Gastroesophageal sphincter (tissue), 4 donors: ENCODE results near the gene CLCNKA. TPM values are rescaled to one million over a fixed set of nuclear protein-coding genes. Genes with fewer than 3 reads are reported as not detected.

ENCODE experiments used
- ATAC-seq: fragments of 150-250 bp; one replicate; pipeline ENCODE4 v1.9.1; 2016; ENCODE audit warnings: mild to moderate bottlenecking, moderate library complexity
- H3K27ac ChIP-seq, 4 donors: fragments of 200-600 bp; sonication (generic) in 3 of 4; 1 replicate in 3 of 4; 2 replicates in 1 of 4; pipeline ENCODE4 v1.5.1; 2016 to 2019
- H3K27me3 ChIP-seq: fragments of 200-600 bp; sonication (generic); one replicate; pipeline ENCODE4 v1.5.1; 2019
- H3K36me3 ChIP-seq, 2 donors: fragments of 200-600 bp; sonication (generic); one replicate each; pipeline ENCODE4 v1.5.1; 2019; ENCODE audit warnings: control low read depth in 1 of 2
- H3K4me1 ChIP-seq, 3 donors: fragments of 200-600 bp; sonication (generic); 1 replicate in 2 of 3; 2 replicates in 1 of 3; pipeline ENCODE4 v1.5.1; 2016 to 2019; ENCODE audit warnings: control low read depth in 2 of 3
- H3K4me3 ChIP-seq, 2 donors: fragments of 200-600 bp; sonication (generic); one replicate each; pipeline ENCODE4 v1.5.1; 2019; ENCODE audit warnings: mild to moderate bottlenecking in 1 of 2, moderate library complexity in 1 of 2
- H3K9me3 ChIP-seq, 3 donors: fragments of 200-600 bp; sonication (generic); one replicate each; pipeline ENCODE4 v1.5.1; 2017 to 2019; ENCODE audit warnings: control low read depth in 2 of 3
- EP300 ChIP-seq: sonication (generic); formaldehyde crosslinking; IDR thresholded peaks from one replicate; pipeline ENCODE4 v1.6.1; 2017; ENCODE audit warnings: antibody characterized with exemption, mild to moderate bottlenecking
- POLR2A ChIP-seq, 2 donors: fragments of 450-650 bp; IDR thresholded peaks; one replicate each; pipeline ENCODE4 v1.6.1; 2017; ENCODE audit warnings: antibody characterized with exemption in 2 of 2, mild to moderate bottlenecking in 2 of 2, moderate library complexity in 1 of 2
- POLR2AphosphoS5 ChIP-seq: sonication (generic); formaldehyde crosslinking; IDR thresholded peaks from one replicate; pipeline ENCODE4 v1.6.1; 2017; ENCODE audit warnings: antibody characterized with exemption
- WGBS, 2 donors: methylation state at CpG; one replicate each; pipeline ENCODE4 v1.1.5; 2018; ENCODE audit warnings: low coverage in 1 of 2; 5-methylcytosine and 5-hydroxymethylcytosine counted together
- total RNA-seq, 4 donors: library from RNA; depleted of rRNA; stranded (reverse); fragments of >200 nt; gene quantifications; one replicate each; pipeline ENCODE4 v1.1.0, GENCODE V29; 2016
- TF ChIP-seq, protein P1 (sequence below), 4 experiments: fragments of 200-600 bp in 2 of 4; fragments of 450-650 bp in 2 of 4; sonication (generic) in 1 of 4; IDR thresholded peaks; one replicate each; pipeline ENCODE4 v1.5.1; 2017 to 2019; ENCODE audit warnings: antibody characterized with exemption in 4 of 4, mild to moderate bottlenecking in 2 of 4, moderate library complexity in 2 of 4

The CLCNKA gene
- total RNA-seq, 4 donors from 2014 or later = 0.08 to 3.0 (median 0.20) TPM; not detected in 1

DNA sequence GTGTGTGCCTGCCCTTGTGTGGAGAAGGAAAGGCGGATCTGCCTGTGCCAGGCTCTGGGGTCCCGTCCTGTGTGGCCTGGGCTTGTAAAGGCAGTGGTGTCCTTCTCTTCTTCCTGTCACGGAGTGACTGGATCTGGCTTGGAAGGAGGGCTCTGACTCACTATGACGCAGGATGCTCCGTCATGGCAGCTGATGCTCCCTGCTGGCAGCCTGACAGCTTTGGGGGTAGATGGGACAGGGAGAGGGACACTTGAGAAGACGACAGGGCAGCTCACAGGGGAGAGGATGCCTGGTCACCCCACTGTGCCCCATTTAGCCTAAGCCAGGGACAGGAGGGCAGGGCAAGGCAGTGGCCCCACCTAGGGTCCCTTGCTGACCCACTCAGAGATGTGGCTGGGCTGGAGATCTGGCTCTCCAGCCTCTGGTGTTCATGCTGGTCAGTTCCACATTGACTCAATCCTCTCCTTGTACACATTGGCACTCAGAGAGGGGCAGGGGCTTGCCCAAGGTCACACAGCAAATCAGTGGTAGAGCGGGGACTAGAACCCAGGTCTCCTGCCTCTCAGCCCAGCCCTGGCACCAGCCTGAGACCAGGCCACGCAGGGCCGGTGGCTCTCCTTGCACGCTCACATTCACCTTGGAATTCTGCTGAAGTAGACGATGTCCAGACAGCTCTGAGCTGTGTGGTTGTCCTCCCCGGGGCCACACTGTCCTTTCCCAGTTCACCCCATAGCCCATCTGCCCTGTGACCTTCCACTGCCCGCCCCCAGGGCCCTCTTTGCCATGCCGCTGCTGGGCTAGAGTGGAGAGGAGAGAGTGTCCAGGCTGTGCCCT lies 54.4 kb downstream of the CLCNKA start:
- TF ChIP-seq, protein P1, sequence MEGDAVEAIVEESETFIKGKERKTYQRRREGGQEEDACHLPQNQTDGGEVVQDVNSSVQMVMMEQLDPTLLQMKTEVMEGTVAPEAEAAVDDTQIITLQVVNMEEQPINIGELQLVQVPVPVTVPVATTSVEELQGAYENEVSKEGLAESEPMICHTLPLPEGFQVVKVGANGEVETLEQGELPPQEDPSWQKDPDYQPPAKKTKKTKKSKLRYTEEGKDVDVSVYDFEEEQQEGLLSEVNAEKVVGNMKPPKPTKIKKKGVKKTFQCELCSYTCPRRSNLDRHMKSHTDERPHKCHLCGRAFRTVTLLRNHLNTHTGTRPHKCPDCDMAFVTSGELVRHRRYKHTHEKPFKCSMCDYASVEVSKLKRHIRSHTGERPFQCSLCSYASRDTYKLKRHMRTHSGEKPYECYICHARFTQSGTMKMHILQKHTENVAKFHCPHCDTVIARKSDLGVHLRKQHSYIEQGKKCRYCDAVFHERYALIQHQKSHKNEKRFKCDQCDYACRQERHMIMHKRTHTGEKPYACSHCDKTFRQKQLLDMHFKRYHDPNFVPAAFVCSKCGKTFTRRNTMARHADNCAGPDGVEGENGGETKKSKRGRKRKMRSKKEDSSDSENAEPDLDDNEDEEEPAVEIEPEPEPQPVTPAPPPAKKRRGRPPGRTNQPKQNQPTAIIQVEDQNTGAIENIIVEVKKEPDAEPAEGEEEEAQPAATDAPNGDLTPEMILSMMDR (IDR thresholded peaks at IDR 0.05) = no peak
- TF ChIP-seq POLR2AphosphoS5 (no peak), POLR2A (IDR thresholded peaks at IDR 0.05) (no peak), EP300 (no peak)
- Histone ChIP-seq H3K9me3 (no peaks in the 10 kb centered on the region), H3K4me3 (no peak overlapping the region), H3K4me1 (peaks cover 0 to 46% (median 13%) of the 10 kb centered on the region in 3 donors), H3K27ac (no peak overlapping the region), H3K27me3 (peaks cover 9% of the 10 kb centered on the region), H3K36me3 (no peaks in the 10 kb centered on the region)
- ATAC-seq = no peak
- WGBS, 2 donors = 36 to 40% methylated on average over 1 to 3 of the region's 14 CpGs

DNA sequence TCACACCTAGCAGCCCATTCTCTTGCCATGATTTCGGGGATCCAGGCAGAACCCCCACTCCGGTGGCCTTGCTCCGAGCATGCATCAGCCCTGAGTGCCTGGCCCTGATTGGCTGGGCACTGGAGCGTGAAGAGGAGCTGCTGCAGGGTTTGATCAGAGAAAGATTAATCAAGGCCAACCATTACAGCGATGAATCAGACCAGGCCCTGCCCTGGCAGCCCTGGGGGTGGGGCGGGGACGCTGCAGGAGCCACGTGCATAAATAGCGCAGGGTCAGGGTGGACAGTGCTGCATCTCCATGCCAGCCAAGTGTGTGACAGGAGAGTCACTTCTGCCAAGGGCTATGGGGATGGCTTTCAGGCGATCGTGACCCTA lies 55.0 kb downstream of the CLCNKA start:
- TF ChIP-seq EP300 = no peak
- no peak for TF ChIP-seq POLR2A (IDR thresholded peaks at IDR 0.05)
- TF ChIP-seq, protein P1 (IDR thresholded peaks at IDR 0.05) = no peak
- no peak for TF ChIP-seq POLR2AphosphoS5
- 91% methylated on average over 5 of the region's 11 CpGs; no CpG with 5 or more reads in 1 of the 2 donors for WGBS, 2 donors
- H3K27ac ChIP-seq = no peak overlapping the region
- no peak for ATAC-seq
- no peak overlapping the region for H3K4me3 ChIP-seq
- H3K4me1 ChIP-seq = peaks cover 0 to 46% (median 13%) of the 10 kb centered on the region in 3 donors
- no peaks in the 10 kb centered on the region for H3K9me3 ChIP-seq
- no peaks in the 10 kb centered on the region for H3K36me3 ChIP-seq
- peaks cover 9% of the 10 kb centered on the region for H3K27me3 ChIP-seq

DNA sequence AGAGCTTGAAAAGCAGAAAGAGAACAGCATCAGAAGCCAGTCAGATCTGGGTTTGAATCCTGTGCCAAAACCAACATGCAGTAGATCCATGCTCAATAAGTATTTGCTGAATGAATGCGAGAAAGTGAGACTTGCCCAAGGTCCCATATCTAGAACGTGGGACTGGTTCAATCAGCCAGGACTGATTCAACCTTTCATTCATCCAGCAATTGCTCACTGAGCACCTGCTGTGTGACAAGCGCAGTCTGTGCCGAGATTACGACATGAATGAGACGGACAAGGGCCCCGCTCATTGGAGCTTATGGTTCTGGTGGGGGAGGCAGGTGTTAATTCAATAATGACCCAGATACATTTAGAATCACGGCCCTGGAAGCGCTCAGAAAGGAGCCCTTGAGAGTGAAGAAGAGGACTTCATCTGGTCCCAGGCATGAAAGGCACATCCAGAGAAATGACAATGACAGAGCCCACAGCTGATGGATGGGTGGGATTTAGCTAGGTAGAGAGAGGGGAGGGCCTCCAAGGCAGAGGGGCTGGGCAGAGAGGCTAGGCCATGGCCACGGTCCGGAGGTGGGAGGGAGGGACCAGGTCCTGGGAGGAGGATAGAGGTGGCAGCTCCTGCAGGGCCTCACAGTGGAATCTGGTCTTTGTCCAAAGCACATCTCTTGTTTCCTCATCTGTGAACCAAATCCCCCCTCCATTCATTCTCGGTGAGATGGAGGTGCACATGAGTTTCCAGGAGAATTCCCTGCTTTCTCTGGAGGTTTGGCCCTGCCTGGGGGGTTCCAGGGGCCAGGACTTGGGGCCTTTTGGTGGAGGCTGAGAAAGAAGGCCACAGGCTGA lies 55.8 kb downstream of the CLCNKA start:
- no peaks in the 10 kb centered on the region for H3K36me3 ChIP-seq
- H3K27me3 ChIP-seq = peaks cover 8% of the 10 kb centered on the region
- no peak overlapping the region for H3K27ac ChIP-seq
- no peak for TF ChIP-seq EP300
- TF ChIP-seq POLR2A (IDR thresholded peaks at IDR 0.05) = no peak
- no peak for TF ChIP-seq POLR2AphosphoS5
- TF ChIP-seq, protein P1 (IDR thresholded peaks at IDR 0.05) = no peak
- no peak for ATAC-seq
- peaks cover 0 to 44% (median 13%) of the 10 kb centered on the region in 3 donors for H3K4me1 ChIP-seq
- H3K4me3 ChIP-seq = no peak overlapping the region
- H3K9me3 ChIP-seq = no peaks in the 10 kb centered on the region
- WGBS, 2 donors = 80 to 100% methylated on average over 2 to 10 of the region's 12 CpGs

DNA sequence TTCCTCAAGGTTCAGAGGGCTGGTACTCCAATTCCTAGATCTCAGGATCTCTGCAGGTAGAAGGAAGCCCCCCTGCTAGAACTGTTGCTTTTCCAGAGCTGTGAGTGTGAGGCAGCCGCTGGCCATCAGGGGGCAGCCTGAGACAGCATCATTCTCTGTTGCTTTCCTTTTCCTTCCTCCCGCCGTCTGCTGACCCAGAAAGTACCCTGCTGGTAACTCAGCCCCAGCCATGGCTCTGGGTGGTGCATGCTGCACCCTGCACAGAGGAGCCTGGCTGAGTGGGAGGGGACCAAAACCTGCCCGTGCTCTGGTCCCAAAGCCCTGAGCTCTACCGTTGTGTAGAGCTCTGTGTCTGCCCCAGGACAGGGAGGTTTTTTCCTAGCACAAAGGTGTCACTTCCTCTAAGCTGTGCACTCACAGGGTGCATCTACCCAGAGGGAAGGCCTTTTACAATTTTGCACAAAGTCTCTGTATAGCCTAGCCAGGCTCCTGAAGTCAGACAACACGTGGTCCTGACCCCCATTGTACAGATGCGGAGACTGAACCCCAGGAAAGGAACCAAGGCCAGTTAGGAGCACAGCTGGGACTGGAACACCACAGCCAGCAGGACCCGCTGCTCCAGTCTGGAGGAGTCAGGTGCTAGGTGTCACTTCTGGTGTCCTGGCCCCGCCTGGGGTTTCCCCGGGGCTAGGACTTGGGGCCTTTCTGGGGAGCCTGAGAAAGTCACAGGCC lies 57.3 kb downstream of the CLCNKA start:
- ATAC-seq = peak; percentile 69
- Histone ChIP-seq H3K27me3 (no peaks in the 10 kb centered on the region), H3K4me3 (no peak overlapping the region), H3K36me3 (no peaks in the 10 kb centered on the region), H3K4me1 (peaks cover 0 to 30% (median 6%) of the 10 kb centered on the region in 3 donors), H3K27ac (no peak overlapping the region), H3K9me3 (no peaks in the 10 kb centered on the region)
- TF ChIP-seq, protein P1 (IDR thresholded peaks at IDR 0.05) = peak in 3 of 4 experiments; percentile 91 to 96 (median 96)
- TF ChIP-seq EP300 = no peak
- WGBS, 2 donors = 0% methylated on average over 2 of the region's 10 CpGs
